ENCODE results near the gene MAP3K10. TPM values are rescaled to one million over a fixed set of nuclear protein-coding genes. Genes with fewer than 3 reads are reported as not detected.

Gene MAP3K10
- total RNA-seq, 1 experiment from 2014 or later: 11.8 TPM

DNA sequence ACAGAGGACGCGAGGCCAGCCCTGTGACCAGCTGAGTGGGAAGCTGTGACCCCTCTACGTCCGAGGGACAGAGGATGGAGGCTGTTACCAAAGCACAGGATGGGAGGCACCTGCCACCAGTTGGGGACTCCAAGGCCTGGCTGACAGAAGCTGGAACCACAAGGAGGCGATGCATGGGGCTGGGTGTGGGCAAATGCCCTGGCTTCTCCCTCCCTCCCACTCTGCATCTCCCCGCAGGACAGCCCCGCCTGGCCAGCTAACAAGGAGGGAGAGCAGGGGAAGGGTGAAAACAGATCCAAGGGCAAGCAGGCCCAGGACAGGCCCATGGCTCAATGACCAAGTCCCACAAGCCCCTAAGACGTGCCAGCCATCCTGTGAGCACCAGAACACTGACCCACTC lies 65.3 kb downstream of the MAP3K10 start:
- no peak overlapping the region for H3K4me3 Mint-ChIP-seq (ENCODE audit: unreplicated experiment)
- no TSS peak for BruUV-seq (replicated peaks)
- intact Hi-C loops (cut with micrococcal nuclease; ENCODE audit: unreplicated experiment): no loop called here
- H3K36me3 ChIP-seq (ENCODE audit: control insufficient read depth, insufficient read depth, low read length): no peaks in the 10 kb centered on the region; the same call in 1 of the 2 replicates
- no peaks in the 10 kb centered on the region for H3K9me3 ChIP-seq
- ChIA-PET POLR2A (no interaction called here), CTCF (interaction anchor here (0.6 kb wide), 1 partner anchor 92 kb away, joined by 6 read pairs; the partner anchor contains the start of genes C19orf47 and PLD3)
- no peaks in the 10 kb centered on the region for H3K27me3 Mint-ChIP-seq (ENCODE audit: insufficient read depth, unreplicated experiment)
- no peak for TF ChIP-seq CTCF (IDR thresholded peaks at IDR 0.05; ENCODE audit: insufficient read depth in 1 of 2, low read depth in 1 of 2, low read length in 1 of 2, severe bottlenecking in 1 of 2, unreplicated experiment in 1 of 2)
- H3K9me3 Mint-ChIP-seq (ENCODE audit: unreplicated experiment): no peaks in the 10 kb centered on the region
- peaks cover 12% of the 10 kb centered on the region for H3K4me1 Mint-ChIP-seq (ENCODE audit: low read depth, unreplicated experiment)
- no peaks in the 10 kb centered on the region for H3K27me3 ChIP-seq (replicated peaks; ENCODE audit: control insufficient read depth, insufficient read depth, low read length)
- peaks cover 13% of the 10 kb centered on the region for H3K4me1 ChIP-seq
- peaks cover 29% of the 10 kb centered on the region for H3K36me3 Mint-ChIP-seq (ENCODE audit: insufficient read depth, unreplicated experiment)
- no peak overlapping the region for H3K4me3 ChIP-seq (ENCODE audit: low read depth, low read length)
- DNase-seq: no peak
- H3K27ac Mint-ChIP-seq (ENCODE audit: unreplicated experiment): no peak overlapping the region

GRCh38 chr19:40257096-40257517 lies 65.9 kb downstream of the MAP3K10 start:
- Histone ChIP-seq H3K4me3 (ENCODE audit: low read depth, low read length) (no peak overlapping the region), H3K4me1 (peaks cover 12% of the 10 kb centered on the region), H3K9me3 (no peaks in the 10 kb centered on the region), H3K27me3 (replicated peaks; ENCODE audit: control insufficient read depth, insufficient read depth, low read length) (no peaks in the 10 kb centered on the region), H3K36me3 (ENCODE audit: control insufficient read depth, insufficient read depth, low read length) (no peaks in the 10 kb centered on the region; the same call in 1 of the 2 replicates)
- Mint-ChIP-seq H3K36me3 (ENCODE audit: insufficient read depth, unreplicated experiment) (peaks cover 29% of the 10 kb centered on the region), H3K9me3 (ENCODE audit: unreplicated experiment) (no peaks in the 10 kb centered on the region), H3K4me1 (ENCODE audit: low read depth, unreplicated experiment) (peaks cover 12% of the 10 kb centered on the region), H3K4me3 (ENCODE audit: unreplicated experiment) (no peak overlapping the region), H3K27ac (ENCODE audit: unreplicated experiment) (no peak overlapping the region), H3K27me3 (ENCODE audit: insufficient read depth, unreplicated experiment) (no peaks in the 10 kb centered on the region)
- TF ChIP-seq CTCF (IDR thresholded peaks at IDR 0.05; ENCODE audit: insufficient read depth in 1 of 2, low read depth in 1 of 2, low read length in 1 of 2, severe bottlenecking in 1 of 2, unreplicated experiment in 1 of 2): no peak
- no peak for DNase-seq
- POLR2A ChIA-PET: no interaction called here
- intact Hi-C loops (cut with micrococcal nuclease; ENCODE audit: unreplicated experiment): no loop called here
- no TSS peak for BruUV-seq (replicated peaks)
- CTCF ChIA-PET: no interaction called here

DNA sequence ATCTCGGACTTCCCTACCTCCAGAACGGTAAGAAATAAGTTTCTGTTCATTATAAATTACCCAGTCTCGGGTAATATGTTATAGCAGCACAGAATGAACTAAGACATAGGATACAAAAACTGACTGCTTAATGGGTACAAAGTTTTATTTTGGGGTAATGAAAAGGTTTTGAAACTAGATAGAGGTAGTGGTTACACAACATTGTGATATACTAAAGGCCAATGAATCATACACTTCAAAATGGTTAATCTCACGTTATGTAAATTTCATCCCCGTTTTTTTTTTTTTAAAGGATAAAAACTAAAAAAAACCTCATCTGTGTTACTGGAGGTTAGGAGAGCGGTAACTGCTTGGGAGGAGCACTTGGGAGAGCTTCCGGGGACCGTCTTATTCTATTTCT lies 70.4 kb downstream of the MAP3K10 start:
- H3K36me3 ChIP-seq (ENCODE audit: control insufficient read depth, insufficient read depth, low read length): peaks cover 6% of the 10 kb centered on the region
- no peak for TF ChIP-seq CTCF (IDR thresholded peaks at IDR 0.05; ENCODE audit: insufficient read depth in 1 of 2, low read depth in 1 of 2, low read length in 1 of 2, severe bottlenecking in 1 of 2, unreplicated experiment in 1 of 2)

More for the DNA sequence above, 70.4 kb downstream of the MAP3K10 start:
- ChIA-PET POLR2A (no interaction called here), CTCF (no interaction called here)
- H3K4me3 Mint-ChIP-seq (ENCODE audit: unreplicated experiment): no peak overlapping the region
- BruUV-seq (replicated peaks): no TSS peak
- no peaks in the 10 kb centered on the region for H3K27me3 Mint-ChIP-seq (ENCODE audit: insufficient read depth, unreplicated experiment)
- intact Hi-C loops (cut with micrococcal nuclease; ENCODE audit: unreplicated experiment): no loop called here
- H3K4me3 ChIP-seq (ENCODE audit: low read depth, low read length): no peak overlapping the region
- H3K9me3 Mint-ChIP-seq (ENCODE audit: unreplicated experiment): no peaks in the 10 kb centered on the region
- H3K4me1 Mint-ChIP-seq (ENCODE audit: low read depth, unreplicated experiment): no peaks in the 10 kb centered on the region
- no peak for DNase-seq
- H3K36me3 Mint-ChIP-seq (ENCODE audit: insufficient read depth, unreplicated experiment): peaks cover 34% of the 10 kb centered on the region
- H3K27ac Mint-ChIP-seq (ENCODE audit: unreplicated experiment): no peak overlapping the region
- no peaks in the 10 kb centered on the region for H3K4me1 ChIP-seq
- no peaks in the 10 kb centered on the region for H3K27me3 ChIP-seq (replicated peaks; ENCODE audit: control insufficient read depth, insufficient read depth, low read length)
- no peaks in the 10 kb centered on the region for H3K9me3 ChIP-seq

All from Caco-2 (cell line).